Activated B cell treated with CpG ODN at 0.5 μM for 24 hours (primary cell): Measurements from ENCODE around the gene PLXNA4. TPM values are rescaled to one million over a fixed set of nuclear protein-coding genes. Genes with fewer than 3 reads are reported as not detected.

ENCODE experiments used
- ATAC-seq: fragments of 200-7000 bp; cut with Tn5 transposase; one replicate; pipeline ENCODE4 v1.10.0; 2021; ENCODE audit warnings: low read depth, mild to moderate bottlenecking, moderate library complexity
- CTCF ChIA-PET: fragments of 350-600 bp; sonication (Branson Sonifier 250); formaldehyde crosslinking; loops from one replicate; lab custom pipeline; 2021; ENCODE audit warnings: antibody characterized with exemption; lab: Charles Lee
- POLR2A ChIA-PET: fragments of 350-600 bp; sonication (Branson Sonifier 250); formaldehyde crosslinking; loops from one replicate; lab custom pipeline; 2021; ENCODE audit warnings: antibody characterized with exemption; lab: Charles Lee
- DNase-seq: peaks from one replicate; pipeline ENCODE4 v3.0.0; 2022
- H3K27ac Mint-ChIP-seq: one replicate; pipeline ENCODE4 v1.8.0; 2020; ENCODE audit warnings: mixed read lengths
- H3K27me3 Mint-ChIP-seq: one replicate; pipeline ENCODE4 v1.8.0; 2021; ENCODE audit warnings: mixed read lengths
- H3K36me3 Mint-ChIP-seq: one replicate; pipeline ENCODE4 v1.8.0; 2021; ENCODE audit warnings: low read depth, mixed read lengths
- H3K4me1 Mint-ChIP-seq: one replicate; pipeline ENCODE4 v1.8.0; 2021; ENCODE audit warnings: mixed read lengths
- H3K4me3 Mint-ChIP-seq: one replicate; pipeline ENCODE4 v1.8.0; 2020; ENCODE audit warnings: mild to moderate bottlenecking, mixed read lengths
- H3K9me3 Mint-ChIP-seq: one replicate; pipeline ENCODE4 v1.8.0; 2020; ENCODE audit warnings: mixed read lengths
- CTCF ChIP-seq: fragments of 200-600 bp; IDR thresholded peaks from one replicate; pipeline ENCODE4 v1.8.0; 2022; ENCODE audit warnings: antibody characterized with exemption, mild to moderate bottlenecking
- intact Hi-C: fragments of 100-400 bp; cut with micrococcal nuclease; formaldehyde crosslinking; loops from one replicate; pipeline ENCODE4 v1.15.1; 2024
- total RNA-seq: library from RNA; stranded (reverse); gene quantifications from 2 replicates; pipeline ENCODE4 v1.2.3, GENCODE V29; 2022

The PLXNA4 gene
- total RNA-seq, 1 donor from 2014 or later: not detected

- DNase-seq (no peak), ATAC-seq (no peak)
- Mint-ChIP-seq H3K9me3 (no peaks in the 10 kb centered on the region), H3K27me3 (peaks cover 4% of the 10 kb centered on the region), H3K4me3 (no peak overlapping the region), H3K4me1 (no peaks in the 10 kb centered on the region), H3K36me3 (no peaks in the 10 kb centered on the region), H3K27ac (no peak overlapping the region)
- intact Hi-C loops: no loop called here
- no peak for TF ChIP-seq CTCF
- CTCF ChIA-PET: no interaction called here
- POLR2A ChIA-PET: no interaction called here
Measured at GRCh38 chr7:132416395-132416794, 159.9 kb downstream of the PLXNA4 start.

- no peak overlapping the region for H3K27ac Mint-ChIP-seq
- TF ChIP-seq CTCF: no peak
- no peaks in the 10 kb centered on the region for H3K4me1 Mint-ChIP-seq
- no peaks in the 10 kb centered on the region for H3K9me3 Mint-ChIP-seq
- no peaks in the 10 kb centered on the region for H3K36me3 Mint-ChIP-seq
- intact Hi-C loops: no loop called here
- ChIA-PET POLR2A (no interaction called here), CTCF (no interaction called here)
- H3K27me3 Mint-ChIP-seq: peaks cover 4% of the 10 kb centered on the region
- no peak overlapping the region for H3K4me3 Mint-ChIP-seq
- ATAC-seq (no peak), DNase-seq (no peak)
Measured at GRCh38 chr7:132415259-132415658, 161.0 kb downstream of the PLXNA4 start.

GRCh38 chr7:132414857-132415256 lies 161.4 kb downstream of the PLXNA4 start:
- no peak for TF ChIP-seq CTCF
- CTCF ChIA-PET: no interaction called here
- Mint-ChIP-seq H3K9me3 (no peaks in the 10 kb centered on the region), H3K4me3 (no peak overlapping the region), H3K36me3 (no peaks in the 10 kb centered on the region), H3K4me1 (no peaks in the 10 kb centered on the region), H3K27ac (no peak overlapping the region), H3K27me3 (peaks cover 4% of the 10 kb centered on the region)
- POLR2A ChIA-PET: no interaction called here
- no peak for ATAC-seq
- no peak for DNase-seq
- intact Hi-C loops: no loop called here

GRCh38 chr7:132412435-132412834 lies 163.8 kb downstream of the PLXNA4 start:
- ATAC-seq (no peak), DNase-seq (no peak)
- Mint-ChIP-seq H3K36me3 (no peaks in the 10 kb centered on the region), H3K27me3 (peaks cover 4% of the 10 kb centered on the region), H3K9me3 (no peaks in the 10 kb centered on the region), H3K27ac (no peak overlapping the region), H3K4me1 (no peaks in the 10 kb centered on the region), H3K4me3 (no peak overlapping the region)
- intact Hi-C loops: no loop called here
- ChIA-PET CTCF (no interaction called here), POLR2A (no interaction called here)
- TF ChIP-seq CTCF: no peak

- DNase-seq (no peak), ATAC-seq (no peak)
- CTCF ChIA-PET: no interaction called here
- POLR2A ChIA-PET: no interaction called here
- no peak for TF ChIP-seq CTCF
- intact Hi-C loops: no loop called here
- H3K27ac Mint-ChIP-seq: no peak overlapping the region
- no peaks in the 10 kb centered on the region for H3K9me3 Mint-ChIP-seq
- no peak overlapping the region for H3K4me3 Mint-ChIP-seq
- H3K4me1 Mint-ChIP-seq: no peaks in the 10 kb centered on the region
- H3K36me3 Mint-ChIP-seq: no peaks in the 10 kb centered on the region
- peaks cover 4% of the 10 kb centered on the region for H3K27me3 Mint-ChIP-seq
Measured at GRCh38 chr7:132410861-132411541, 165.3 kb downstream of the PLXNA4 start.
